PC-3 (cell line): ENCODE results near the gene PSMG3. TPM values are rescaled to one million over a fixed set of nuclear protein-coding genes. Genes with fewer than 3 reads are reported as not detected.

Source experiments
- ATAC-seq: fragments of 200-7000 bp; cut with Tn5 transposase; 2 replicates; pipeline ENCODE4 v1.9.1; 2020; ENCODE audit warnings: mild to moderate bottlenecking, moderate library complexity
- BruUV-seq: library from RNA; stranded (reverse); fragments of 400-500 nt; replicated peaks from 2 replicates; lab custom pipeline; 2021; lab: Mats Ljungman, UMichigan
- CTCF ChIA-PET: fragments of 300-600 bp; sonication (Branson Sonifier 250); formaldehyde crosslinking; loops from one replicate; lab custom pipeline; 2022; ENCODE audit warnings: antibody characterized with exemption; lab: Charles Lee
- POLR2A ChIA-PET: fragments of 300-600 bp; sonication (Branson Sonifier 250); formaldehyde crosslinking; loops from one replicate; lab custom pipeline; 2022; ENCODE audit warnings: antibody characterized with exemption; ENCODE audit not compliant: unreplicated experiment; lab: Charles Lee
- DNase-seq: peaks from one replicate; pipeline ENCODE4 v3.0.0-alpha.2; 2015
- H2AFZ ChIP-seq: fragments of 300-600 bp; sonication (generic); 2 replicates; pipeline ENCODE4 v1.6.0; 2016; ENCODE audit warnings: antibody characterized with exemption, low read length
- H3F3A ChIP-seq: fragments of 300-600 bp; sonication (generic); one replicate; pipeline ENCODE4 v1.6.0; 2017; ENCODE audit warnings: antibody characterized with exemption, low read length, control low read depth, mild to moderate bottlenecking; ENCODE audit not compliant: unreplicated experiment
- H3K27ac ChIP-seq: fragments of 300-600 bp; sonication (generic); 2 replicates; pipeline ENCODE4 v1.5.1; 2016; ENCODE audit warnings: mild to moderate bottlenecking, low read length
- H3K27me3 ChIP-seq: fragments of 300-600 bp; sonication (generic); 2 replicates; pipeline ENCODE4 v1.6.1; 2016; ENCODE audit warnings: low read length, mixed read lengths
- H3K36me3 ChIP-seq: fragments of 300-600 bp; sonication (generic); 2 replicates; pipeline ENCODE4 v1.6.1; 2016; ENCODE audit warnings: low read depth, mixed run types, low read length, mixed read lengths
- H3K4me1 ChIP-seq: fragments of 300-600 bp; sonication (generic); 2 replicates; pipeline ENCODE4 v1.5.1; 2016; ENCODE audit warnings: low read length; ENCODE audit not compliant: insufficient read depth
- H3K4me2 ChIP-seq: fragments of 300-600 bp; sonication (generic); 2 replicates; pipeline ENCODE4 v1.6.0; 2016; ENCODE audit warnings: low read length
- H3K4me3 ChIP-seq: fragments of 300-600 bp; sonication (generic); 2 replicates; pipeline ENCODE4 v1.5.1; 2016; ENCODE audit warnings: mild to moderate bottlenecking, low read length, mixed read lengths
- H3K79me2 ChIP-seq: fragments of 300-600 bp; sonication (generic); 2 replicates; pipeline ENCODE4 v1.6.1; 2017; ENCODE audit warnings: low read length, mixed read lengths
- H3K9ac ChIP-seq: fragments of 300-600 bp; sonication (generic); 2 replicates; pipeline ENCODE4 v1.6.0; 2016; ENCODE audit warnings: mild to moderate bottlenecking, low read length
- H3K9me2 ChIP-seq: fragments of 300-600 bp; sonication (generic); replicated peaks from 2 replicates; pipeline ENCODE4 v1.6.1; 2016; ENCODE audit warnings: mixed run types, low read length, mixed read lengths
- H3K9me3 ChIP-seq: fragments of 300-600 bp; sonication (generic); 2 replicates; pipeline ENCODE4 v1.6.1; 2016; ENCODE audit warnings: low read length, mixed read lengths
- H4K20me1 ChIP-seq: fragments of 300-600 bp; sonication (generic); 2 replicates; pipeline ENCODE4 v1.6.1; 2016; ENCODE audit warnings: low read length, mixed read lengths
- EZH2 ChIP-seq: fragments of 300-600 bp; sonication (generic); IDR thresholded peaks from one replicate; pipeline ENCODE4 v1.6.1; 2017; ENCODE audit warnings: antibody characterized with exemption, mild to moderate bottlenecking, low read length; ENCODE audit not compliant: unreplicated experiment
- EZH2phosphoT487 ChIP-seq: fragments of 300-600 bp; sonication (generic); IDR thresholded peaks from 2 replicates; pipeline ENCODE4 v1.6.1; 2018; ENCODE audit warnings: mild to moderate bottlenecking, antibody characterized with exemption, low read length, borderline replicate concordance
- intact Hi-C: fragments of 100-400 bp; cut with micrococcal nuclease; formaldehyde crosslinking; loops from 2 replicates; pipeline ENCODE4 v1.9.0; 2023
- total RNA-seq: library from RNA; depleted of rRNA; stranded (reverse); fragments of >200 nt; gene quantifications from 2 replicates; pipeline ENCODE4 v1.2.3, GENCODE V29; 2014
- TF ChIP-seq, protein P1 (sequence below): fragments of 300-600 bp; sonication (generic); conservative IDR thresholded peaks from 2 replicates; pipeline ENCODE4 v1.5.1; 2017; ENCODE audit warnings: antibody characterized with exemption, low read depth, mild to moderate bottlenecking, low read length

PSMG3 gene
- total RNA-seq, 1 experiment from 2014 or later: 133 TPM

GRCh38 chr7:1558841-1559625 is 10.8 kb downstream of the PSMG3 start:
- H3K4me3 ChIP-seq: no peak overlapping the region
- no TSS peak for BruUV-seq
- H3K4me1 ChIP-seq: peaks cover 48% of the 10 kb centered on the region
- no peaks in the 10 kb centered on the region for H3K9me3 ChIP-seq
- H2AFZ ChIP-seq: peak overlapping the region; percentile 16; the same call in 1 of the 2 replicates
- TF ChIP-seq EZH2 (no peak), EZH2phosphoT487 (no peak)
- TF ChIP-seq, protein P1, sequence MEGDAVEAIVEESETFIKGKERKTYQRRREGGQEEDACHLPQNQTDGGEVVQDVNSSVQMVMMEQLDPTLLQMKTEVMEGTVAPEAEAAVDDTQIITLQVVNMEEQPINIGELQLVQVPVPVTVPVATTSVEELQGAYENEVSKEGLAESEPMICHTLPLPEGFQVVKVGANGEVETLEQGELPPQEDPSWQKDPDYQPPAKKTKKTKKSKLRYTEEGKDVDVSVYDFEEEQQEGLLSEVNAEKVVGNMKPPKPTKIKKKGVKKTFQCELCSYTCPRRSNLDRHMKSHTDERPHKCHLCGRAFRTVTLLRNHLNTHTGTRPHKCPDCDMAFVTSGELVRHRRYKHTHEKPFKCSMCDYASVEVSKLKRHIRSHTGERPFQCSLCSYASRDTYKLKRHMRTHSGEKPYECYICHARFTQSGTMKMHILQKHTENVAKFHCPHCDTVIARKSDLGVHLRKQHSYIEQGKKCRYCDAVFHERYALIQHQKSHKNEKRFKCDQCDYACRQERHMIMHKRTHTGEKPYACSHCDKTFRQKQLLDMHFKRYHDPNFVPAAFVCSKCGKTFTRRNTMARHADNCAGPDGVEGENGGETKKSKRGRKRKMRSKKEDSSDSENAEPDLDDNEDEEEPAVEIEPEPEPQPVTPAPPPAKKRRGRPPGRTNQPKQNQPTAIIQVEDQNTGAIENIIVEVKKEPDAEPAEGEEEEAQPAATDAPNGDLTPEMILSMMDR: no peak
- peak overlapping the region; percentile 52 for H3K9ac ChIP-seq
- intact Hi-C loops: no loop called here
- ATAC-seq: no peak
- ChIA-PET CTCF (no interaction called here), POLR2A (no interaction called here)
- no peaks in the 10 kb centered on the region for H3K36me3 ChIP-seq
- DNase-seq: peak; percentile 66
- peaks cover 12% of the 10 kb centered on the region for H3K79me2 ChIP-seq
- H3K27me3 ChIP-seq: no peaks in the 10 kb centered on the region
- H3F3A ChIP-seq: no peaks in the 10 kb centered on the region
- peak overlapping the region; percentile 77 for H3K27ac ChIP-seq
- peak overlapping the region; percentile 54; the same call in 1 of the 2 replicates for H3K4me2 ChIP-seq
- H3K9me2 ChIP-seq: no peaks in the 10 kb centered on the region
- no peaks in the 10 kb centered on the region for H4K20me1 ChIP-seq

DNA sequence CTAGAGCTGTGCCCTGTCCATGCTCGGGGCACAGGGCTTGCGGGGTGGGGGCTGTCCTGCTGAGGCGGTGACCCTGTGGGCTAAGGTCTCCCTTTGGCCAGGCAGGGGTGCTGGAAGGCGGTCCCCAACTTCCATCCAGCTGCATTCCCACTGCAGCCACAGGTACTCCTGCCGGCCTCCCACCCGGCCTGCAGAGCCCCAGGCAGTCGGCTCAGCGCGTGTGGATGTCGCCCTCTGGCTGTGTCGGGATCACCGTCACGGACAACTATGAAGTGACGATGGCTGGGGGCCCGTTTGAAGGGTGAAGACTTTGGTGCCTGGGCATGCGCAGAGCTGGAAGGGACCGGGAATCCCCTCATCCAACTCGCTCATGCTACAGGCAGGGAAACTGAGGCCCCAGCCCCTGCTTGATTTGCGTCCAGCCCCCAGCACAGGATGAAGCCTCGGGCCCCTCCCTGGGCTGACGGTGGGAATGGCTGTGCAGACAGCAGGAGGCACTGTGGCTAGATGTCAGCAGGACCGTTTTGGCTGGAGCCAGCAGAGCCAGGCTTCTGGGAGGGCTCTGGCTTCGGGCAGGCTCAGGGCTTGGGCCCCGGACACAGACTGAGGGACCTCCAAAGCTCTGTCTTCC is 11.5 kb downstream of the PSMG3 start:
- H3K9me3 ChIP-seq: no peaks in the 10 kb centered on the region
- peak overlapping the region; percentile 54; the same call in 1 of the 2 replicates for H3K4me2 ChIP-seq
- no TSS peak for BruUV-seq
- POLR2A ChIA-PET: no interaction called here
- no peaks in the 10 kb centered on the region for H3K9me2 ChIP-seq
- no peak for DNase-seq
- H4K20me1 ChIP-seq: no peaks in the 10 kb centered on the region
- TF ChIP-seq, protein P1: peak; percentile 47; the same call in 1 of the 2 replicates
- TF ChIP-seq EZH2: no peak
- TF ChIP-seq EZH2phosphoT487: no peak
- peak overlapping the region; percentile 16; the same call in 1 of the 2 replicates for H2AFZ ChIP-seq
- intact Hi-C loops: no loop called here
- H3K27ac ChIP-seq: peak overlapping the region; percentile 77
- H3K9ac ChIP-seq: peak overlapping the region; percentile 52
- peaks cover 20% of the 10 kb centered on the region for H3K79me2 ChIP-seq
- no peaks in the 10 kb centered on the region for H3K27me3 ChIP-seq
- CTCF ChIA-PET: no interaction called here
- no peak overlapping the region for H3K4me3 ChIP-seq
- peaks cover 48% of the 10 kb centered on the region for H3K4me1 ChIP-seq
- no peaks in the 10 kb centered on the region for H3F3A ChIP-seq
- no peak for ATAC-seq
- H3K36me3 ChIP-seq: no peaks in the 10 kb centered on the region
